ENCODE data around the gene HOXB13.

Gene HOXB13

DNA sequence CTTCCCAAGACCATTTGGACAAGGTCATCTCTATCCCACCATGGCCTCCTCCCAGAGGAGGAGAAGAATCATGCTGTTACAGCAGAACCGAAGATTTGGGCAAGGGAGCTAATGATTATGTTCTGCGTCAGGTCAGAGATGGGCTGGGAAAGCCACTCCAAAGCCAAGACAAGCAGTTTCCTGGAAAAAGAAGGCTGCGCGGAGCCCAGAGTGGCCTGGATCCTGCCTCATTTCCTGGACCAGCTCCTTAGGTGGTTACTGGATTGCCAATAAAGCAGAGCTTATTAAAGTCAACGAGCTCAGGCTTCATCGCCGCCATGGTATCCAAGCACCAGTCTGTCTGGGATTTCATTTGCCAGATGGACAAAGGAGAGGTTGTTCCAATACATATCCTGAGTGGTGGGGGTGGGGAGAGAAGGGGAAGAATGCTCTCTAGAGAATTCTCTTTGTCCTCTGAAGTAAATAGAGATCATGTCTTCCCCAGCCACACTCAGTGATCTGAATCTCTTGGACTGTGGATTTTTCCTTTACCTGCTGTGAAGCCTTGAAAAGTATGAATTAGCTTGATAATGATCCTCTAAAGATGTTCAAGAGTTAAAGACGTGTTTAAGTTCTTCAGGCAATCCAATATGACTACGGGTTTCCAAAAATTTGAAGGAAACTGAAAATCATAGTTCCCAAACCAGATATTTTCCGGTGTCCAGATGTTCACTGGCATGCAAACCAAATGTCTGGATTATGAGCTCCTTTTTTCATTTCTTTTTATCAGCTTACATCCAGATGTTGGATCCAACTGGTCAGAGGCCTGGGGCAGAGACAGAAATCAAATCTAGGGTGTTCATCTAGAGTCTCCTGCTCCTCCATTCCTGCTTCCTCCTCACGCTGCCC is 23.9 kb downstream of the HOXB13 start:
- DNase-seq: no peak

DNA sequence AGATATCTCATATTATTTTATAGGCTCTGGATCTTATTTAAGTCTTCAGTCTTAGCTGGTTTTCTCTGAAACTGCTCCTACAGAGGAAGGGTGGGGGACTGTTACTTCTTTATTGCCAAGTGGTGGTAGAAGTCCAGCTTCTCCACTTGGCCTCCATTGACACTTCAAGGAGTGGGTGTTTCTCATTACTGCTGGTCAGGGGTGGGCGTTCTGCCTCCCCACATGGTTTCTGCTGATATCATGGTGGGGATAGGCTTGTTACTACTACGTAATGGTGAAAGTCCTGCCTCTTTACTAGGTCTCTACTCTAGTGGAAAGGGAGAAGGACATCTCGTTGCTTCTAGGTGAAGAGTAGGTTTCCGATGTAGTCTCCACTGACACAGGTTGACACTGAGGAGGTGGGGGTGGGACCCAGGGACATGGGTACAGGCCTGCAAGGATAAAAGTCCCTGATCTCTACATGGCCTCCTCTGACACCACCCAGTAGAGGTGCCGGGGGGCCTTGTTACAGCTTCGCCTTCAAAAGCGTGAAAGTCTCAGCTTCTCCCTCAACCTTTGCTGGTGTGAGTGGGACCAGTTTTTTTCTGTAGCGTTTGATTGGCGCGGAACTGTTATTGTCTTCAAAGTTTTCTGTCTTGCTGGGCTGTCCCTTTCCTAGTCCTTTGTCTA is 26.6 kb downstream of the HOXB13 start:
- no peak for DNase-seq

DNA sequence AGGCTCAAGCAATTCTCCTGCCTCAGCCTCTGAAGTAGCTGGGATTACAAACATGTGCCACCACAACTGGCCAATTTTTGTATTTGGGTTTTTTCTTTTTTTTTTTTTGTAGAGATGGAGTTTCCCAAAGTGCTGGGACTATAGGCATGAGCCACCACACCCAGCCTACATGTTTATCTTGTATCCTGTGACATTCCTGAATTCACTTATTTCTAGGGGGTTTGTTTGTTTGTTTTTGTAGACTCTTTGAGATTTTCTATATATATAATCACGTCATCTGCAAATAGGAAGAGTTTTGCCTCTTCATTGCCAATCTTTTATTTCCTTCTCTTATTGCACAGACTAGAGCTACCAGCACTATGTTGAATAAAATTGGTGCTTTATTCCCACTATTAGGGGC is 35.4 kb downstream of the HOXB13 start:
- DNase-seq: no peak

DNA sequence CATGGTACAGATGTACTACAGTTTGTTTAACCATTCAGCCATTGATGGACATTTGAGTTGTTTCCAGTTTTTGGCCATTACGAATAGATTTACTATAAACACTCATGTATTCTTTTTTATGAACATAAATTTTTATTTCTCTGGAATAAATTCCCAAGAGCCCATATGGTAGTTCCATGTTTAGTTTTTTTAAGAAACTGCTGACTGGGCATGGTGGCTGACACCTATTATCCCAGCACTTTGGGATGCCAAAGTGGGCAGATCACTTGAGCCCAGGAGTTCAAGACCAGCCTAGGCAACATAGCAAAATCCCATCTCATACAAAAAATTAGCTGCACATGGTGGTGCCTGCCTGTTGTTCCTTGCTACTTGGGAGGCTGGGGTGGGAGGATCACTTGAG is 36.5 kb downstream of the HOXB13 start:
- no peak for DNase-seq

DNA sequence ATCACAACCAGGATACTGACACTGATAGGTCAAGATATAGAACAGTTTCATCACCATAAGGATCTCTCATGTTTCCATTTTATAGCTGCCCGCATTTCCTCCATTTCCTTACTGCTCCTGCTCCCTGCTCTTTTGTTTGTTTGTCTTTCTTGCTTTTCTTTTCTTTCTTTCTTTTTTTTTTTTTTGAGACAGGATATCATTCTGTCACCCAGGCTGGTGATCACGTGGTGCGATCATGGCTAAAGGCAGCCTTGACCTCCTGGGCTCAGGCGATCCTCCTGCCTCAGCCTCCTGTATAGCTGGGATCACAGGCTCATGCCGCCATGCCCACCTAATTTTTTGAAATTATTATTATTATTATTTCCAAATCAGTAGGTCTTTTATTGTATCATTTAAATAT is 37.9 kb downstream of the HOXB13 start:
- DNase-seq: no peak

DNA sequence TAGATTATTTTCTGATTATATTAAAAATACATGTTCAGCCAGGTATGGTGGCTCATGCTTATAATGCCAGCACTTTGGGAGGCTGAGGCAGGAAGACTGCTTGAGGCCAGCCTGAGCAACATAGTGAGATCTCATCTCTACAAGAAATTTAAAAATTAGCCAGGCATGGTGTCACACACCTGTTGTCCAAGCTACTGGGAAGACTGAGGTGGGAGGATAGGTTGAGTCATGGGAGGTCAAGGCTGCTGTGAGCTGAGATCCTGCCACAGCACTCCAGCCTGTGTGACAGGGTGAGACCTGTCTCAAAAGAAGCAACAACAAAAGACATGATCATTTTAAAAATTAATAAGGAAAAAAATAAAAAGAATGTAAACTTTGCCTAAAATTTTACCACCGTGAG is 46.9 kb downstream of the HOXB13 start:
- DNase-seq: no peak

DNA sequence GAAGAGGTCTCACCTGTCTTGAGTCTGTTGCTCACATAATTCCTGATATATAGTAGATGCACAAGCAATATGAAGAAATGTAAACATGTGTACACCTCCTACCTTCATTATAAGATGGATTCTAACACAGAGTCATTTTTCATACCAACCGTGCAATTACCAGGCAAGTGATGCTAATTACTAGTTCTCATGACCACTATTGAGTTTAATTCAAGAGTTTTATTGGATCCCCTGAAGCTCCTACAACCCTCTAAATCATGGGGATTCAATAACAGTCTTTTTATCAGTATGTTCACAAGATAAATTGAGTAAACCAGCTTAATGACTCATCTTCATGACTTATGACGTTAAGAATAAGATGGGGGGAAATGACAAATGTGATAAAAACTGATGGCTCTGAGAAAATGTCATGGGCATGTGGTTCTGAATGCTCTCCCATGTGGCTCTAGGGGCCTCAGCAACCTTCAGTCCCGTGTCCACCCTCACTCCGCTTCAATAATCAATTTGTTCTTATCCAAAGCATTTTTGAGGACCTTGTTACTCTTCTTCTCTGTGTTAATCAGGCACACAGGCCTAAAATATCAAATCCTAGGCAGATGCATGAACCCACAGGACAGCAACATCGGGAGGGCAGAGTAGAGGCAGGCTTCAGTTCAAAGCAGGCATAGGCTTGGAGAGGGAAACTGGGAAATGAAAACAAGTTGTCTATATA is 49.0 kb downstream of the HOXB13 start:
- DNase-seq: no peak

DNA sequence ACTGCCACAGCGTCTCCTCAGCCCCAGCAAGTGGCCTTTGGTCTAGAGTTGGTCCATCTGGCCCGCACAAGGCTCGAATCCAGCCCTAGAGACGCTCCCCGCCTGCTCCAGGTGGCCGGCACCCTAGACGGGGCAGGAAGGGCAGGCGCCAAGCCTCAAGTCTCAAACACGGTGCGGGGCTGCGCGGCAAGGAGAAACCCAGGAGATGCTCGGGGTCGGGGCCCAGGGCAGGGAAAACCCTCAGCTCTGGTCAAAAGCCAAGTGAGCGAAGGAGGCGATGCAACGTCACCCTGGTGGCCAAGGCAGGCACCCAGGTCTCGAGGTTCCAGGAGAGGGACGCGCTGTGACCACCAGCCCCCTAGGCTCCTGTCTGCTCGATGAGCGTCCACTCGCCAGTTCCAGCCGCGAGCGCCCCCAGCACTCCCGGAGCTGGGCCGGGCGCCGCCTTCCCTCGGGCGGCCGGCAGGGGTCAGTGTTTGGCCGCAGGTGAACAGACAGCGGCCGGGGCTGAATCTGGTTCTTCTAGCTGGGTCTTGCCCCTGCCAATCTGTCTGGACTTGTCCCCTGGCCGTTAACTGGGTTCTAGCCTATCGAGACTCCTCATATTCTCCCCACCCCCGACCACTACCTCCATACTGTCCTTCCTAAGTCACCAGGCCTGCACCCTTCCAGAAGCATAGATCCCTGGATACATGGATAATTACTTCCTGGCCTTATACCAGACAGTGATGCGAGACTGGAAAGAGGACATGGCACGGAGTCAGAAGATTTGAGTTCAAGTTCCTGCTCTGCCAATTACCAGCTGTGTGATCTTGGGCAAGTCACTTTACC is 50.2 kb downstream of the HOXB13 start:
- peak; percentile 46 for DNase-seq

DNA sequence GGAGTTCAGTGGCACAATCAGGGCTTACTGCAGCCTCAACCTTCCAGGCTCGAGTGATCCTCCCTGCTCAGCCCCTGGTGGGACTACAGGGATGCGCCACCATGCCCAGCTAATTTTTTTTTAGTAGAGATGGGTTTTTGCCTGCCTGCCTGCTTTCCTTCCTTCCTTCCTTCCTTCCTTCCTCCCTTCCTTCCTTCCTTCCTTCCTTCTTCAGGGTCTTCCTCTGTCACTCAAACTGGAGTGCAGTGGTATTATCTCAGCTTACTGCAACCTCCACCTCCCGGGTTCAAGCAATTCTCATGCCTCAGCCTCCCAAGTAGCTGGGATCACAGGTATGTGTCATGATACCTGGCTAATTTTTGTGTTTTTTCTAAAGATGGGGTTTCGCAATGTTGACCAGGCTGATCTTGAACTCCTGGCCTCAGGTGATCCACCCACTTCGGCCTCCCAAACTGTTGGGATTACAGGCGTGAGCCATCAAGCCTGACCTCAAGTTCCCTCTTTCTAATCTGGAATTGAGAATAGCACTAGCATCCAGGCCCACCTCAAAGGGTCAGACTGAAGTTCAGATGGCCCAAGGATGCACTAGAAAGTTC is 51.5 kb downstream of the HOXB13 start:
- DNase-seq: no peak
